WTC11 (cell line): ENCODE data around the gene HDAC3. TPM values are rescaled to one million over a fixed set of nuclear protein-coding genes. Genes with fewer than 3 reads are reported as not detected.
A peak's percentile ranks its signal among the peaks of the same experiment; 100 is the strongest.

Experiments used
- ATAC-seq: fragments of 200-7000 bp; cut with Tn5 transposase; 2 replicates; pipeline ENCODE4 v1.10.0; 2021; ENCODE audit warnings: mild to moderate bottlenecking, moderate library complexity
- CTCF ChIA-PET: fragments of 300-600 bp; sonication (Branson Sonifier 250); formaldehyde crosslinking; loops from one replicate; lab custom pipeline; 2021; ENCODE audit warnings: antibody characterized with exemption; lab: Charles Lee
- POLR2A ChIA-PET: fragments of 350-600 bp; sonication (Branson Sonifier 250); formaldehyde crosslinking; loops from one replicate; lab custom pipeline; 2021; ENCODE audit warnings: antibody characterized with exemption; lab: Charles Lee
- DNase-seq: peaks from one replicate; pipeline ENCODE4 v3.0.0; 2021; ENCODE audit warnings: low spot score
- H3K27ac Mint-ChIP-seq: 2 replicates; pipeline ENCODE4 v1.8.0; 2021; ENCODE audit warnings: mixed read lengths
- H3K27me3 Mint-ChIP-seq: 2 replicates; pipeline ENCODE4 v1.8.0; 2021; ENCODE audit warnings: low read depth, mild to moderate bottlenecking, moderate library complexity, mixed read lengths
- H3K36me3 Mint-ChIP-seq: 2 replicates; pipeline ENCODE4 v1.8.0; 2021; ENCODE audit warnings: mixed read lengths
- H3K4me1 Mint-ChIP-seq: 2 replicates; pipeline ENCODE4 v1.8.0; 2022; ENCODE audit warnings: mixed read lengths
- H3K4me3 Mint-ChIP-seq: 2 replicates; pipeline ENCODE4 v1.8.0; 2021; ENCODE audit warnings: mild to moderate bottlenecking, moderate library complexity, mixed read lengths
- H3K9me3 Mint-ChIP-seq: 2 replicates; pipeline ENCODE4 v1.8.0; 2021; ENCODE audit warnings: mixed read lengths
- AR ChIP-seq: fragments of 250-450 bp; sonication (Bioruptor Pico); IDR thresholded peaks from 2 replicates; pipeline ENCODE4 v1.9.0; 2021; ENCODE audit warnings: mild to moderate bottlenecking
- CTCF ChIP-seq: fragments of 200-600 bp; IDR thresholded peaks from 2 replicates; pipeline ENCODE4 v1.8.0; 2022; ENCODE audit warnings: antibody characterized with exemption
- E2F1 ChIP-seq: sonication (generic); formaldehyde crosslinking; IDR thresholded peaks from 2 replicates; pipeline ENCODE4 v1.8.0; 2022; ENCODE audit warnings: mild to moderate bottlenecking, missing genetic modification reagents
- FOXP1 ChIP-seq: sonication (generic); formaldehyde crosslinking; IDR thresholded peaks from 2 replicates; pipeline ENCODE4 v1.8.0; 2022; ENCODE audit warnings: missing genetic modification reagents, mild to moderate bottlenecking, moderate library complexity, borderline replicate concordance
- FOXP4 ChIP-seq: sonication (generic); formaldehyde crosslinking; IDR thresholded peaks from 2 replicates; pipeline ENCODE4 v1.8.0; 2022; ENCODE audit warnings: mild to moderate bottlenecking, missing genetic modification reagents
- GTF2I ChIP-seq: fragments of 250-450 bp; sonication (Bioruptor Pico); conservative IDR thresholded peaks from 2 replicates; pipeline ENCODE4 v1.4.0; 2021; ENCODE audit warnings: mild to moderate bottlenecking
- JUN ChIP-seq: sonication (generic); formaldehyde crosslinking; IDR thresholded peaks from 2 replicates; pipeline ENCODE4 v1.8.0; 2023; ENCODE audit warnings: mild to moderate bottlenecking, missing genetic modification reagents
- MYBL2 ChIP-seq: sonication (generic); formaldehyde crosslinking; IDR thresholded peaks from 2 replicates; pipeline ENCODE4 v1.8.1; 2023; ENCODE audit warnings: mild to moderate bottlenecking, moderate library complexity, missing genetic modification reagents
- NFE2L1 ChIP-seq: sonication (generic); formaldehyde crosslinking; IDR thresholded peaks from 2 replicates; pipeline ENCODE4 v1.8.1; 2023; ENCODE audit warnings: missing genetic modification reagents
- OVOL2 ChIP-seq: fragments of 250-450 bp; sonication (Bioruptor Pico); IDR thresholded peaks from 2 replicates; pipeline ENCODE4 v1.9.0; 2021; ENCODE audit warnings: mild to moderate bottlenecking, borderline replicate concordance
- RORB ChIP-seq: fragments of 250-450 bp; sonication (Bioruptor Pico); IDR thresholded peaks from 2 replicates; pipeline ENCODE4 v1.9.0; 2021; ENCODE audit warnings: mild to moderate bottlenecking
- ZNF121 ChIP-seq: sonication (generic); formaldehyde crosslinking; IDR thresholded peaks from 2 replicates; pipeline ENCODE4 v1.8.0; 2023; ENCODE audit warnings: missing genetic modification reagents
- ZNF138 ChIP-seq: sonication (generic); formaldehyde crosslinking; conservative IDR thresholded peaks from 2 replicates; pipeline ENCODE4 v1.8.1; 2022; ENCODE audit warnings: mild to moderate bottlenecking, moderate library complexity, missing genetic modification reagents
- ZNF396 ChIP-seq: fragments of 250-450 bp; sonication (Bioruptor Pico); IDR thresholded peaks from 2 replicates; pipeline ENCODE4 v1.8.0; 2021; ENCODE audit warnings: mild to moderate bottlenecking, moderate library complexity, borderline replicate concordance
- total RNA-seq: library from RNA; stranded (reverse); gene quantifications from 3 replicates; pipeline ENCODE4 v1.2.3, GENCODE V29; 2021
- TF ChIP-seq, protein P1 (sequence below): fragments of 250-450 bp; sonication (Bioruptor Pico); IDR thresholded peaks from 2 replicates; pipeline ENCODE4 v1.8.0; 2021; ENCODE audit warnings: mild to moderate bottlenecking
- TF ChIP-seq, protein P2 (sequence below): sonication (generic); formaldehyde crosslinking; IDR thresholded peaks from 2 replicates; pipeline ENCODE4 v1.8.1; 2022; ENCODE audit warnings: low read depth, mild to moderate bottlenecking, moderate library complexity, missing genetic modification reagents, borderline replicate concordance
- TF ChIP-seq, protein P3 (sequence below): sonication (generic); formaldehyde crosslinking; IDR thresholded peaks from 2 replicates; pipeline ENCODE4 v1.8.1; 2023; ENCODE audit warnings: mild to moderate bottlenecking, moderate library complexity, missing genetic modification reagents

HDAC3 gene
- total RNA-seq, 1 experiment from 2014 or later = 96.2 TPM

- Mint-ChIP-seq H3K9me3 (no peaks in the 10 kb centered on the region), H3K4me1 (peaks cover 51% of the 10 kb centered on the region), H3K36me3 (peaks cover 5% of the 10 kb centered on the region), H3K27ac (no peak overlapping the region), H3K27me3 (no peaks in the 10 kb centered on the region; the same call in 1 of the 2 replicates)
- no peak for TF ChIP-seq FOXP1 (CRISPR knock-in tag)
- TF ChIP-seq ZNF138 = no peak
- no peak for TF ChIP-seq GTF2I (CRISPR knock-in tag)
- TF ChIP-seq E2F1 (CRISPR knock-in tag) = no peak
- no peak for TF ChIP-seq OVOL2 (CRISPR knock-in tag)
- no peak for TF ChIP-seq FOXP4
- TF ChIP-seq, protein P1, sequence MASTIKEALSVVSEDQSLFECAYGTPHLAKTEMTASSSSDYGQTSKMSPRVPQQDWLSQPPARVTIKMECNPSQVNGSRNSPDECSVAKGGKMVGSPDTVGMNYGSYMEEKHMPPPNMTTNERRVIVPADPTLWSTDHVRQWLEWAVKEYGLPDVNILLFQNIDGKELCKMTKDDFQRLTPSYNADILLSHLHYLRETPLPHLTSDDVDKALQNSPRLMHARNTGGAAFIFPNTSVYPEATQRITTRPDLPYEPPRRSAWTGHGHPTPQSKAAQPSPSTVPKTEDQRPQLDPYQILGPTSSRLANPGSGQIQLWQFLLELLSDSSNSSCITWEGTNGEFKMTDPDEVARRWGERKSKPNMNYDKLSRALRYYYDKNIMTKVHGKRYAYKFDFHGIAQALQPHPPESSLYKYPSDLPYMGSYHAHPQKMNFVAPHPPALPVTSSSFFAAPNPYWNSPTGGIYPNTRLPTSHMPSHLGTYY (CRISPR knock-in tag) = no peak
- no peak for TF ChIP-seq RORB (CRISPR knock-in tag)
- TF ChIP-seq, protein P2, sequence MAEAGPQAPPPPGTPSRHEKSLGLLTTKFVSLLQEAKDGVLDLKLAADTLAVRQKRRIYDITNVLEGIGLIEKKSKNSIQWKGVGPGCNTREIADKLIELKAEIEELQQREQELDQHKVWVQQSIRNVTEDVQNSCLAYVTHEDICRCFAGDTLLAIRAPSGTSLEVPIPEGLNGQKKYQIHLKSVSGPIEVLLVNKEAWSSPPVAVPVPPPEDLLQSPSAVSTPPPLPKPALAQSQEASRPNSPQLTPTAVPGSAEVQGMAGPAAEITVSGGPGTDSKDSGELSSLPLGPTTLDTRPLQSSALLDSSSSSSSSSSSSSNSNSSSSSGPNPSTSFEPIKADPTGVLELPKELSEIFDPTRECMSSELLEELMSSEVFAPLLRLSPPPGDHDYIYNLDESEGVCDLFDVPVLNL = no peak
- no peak for TF ChIP-seq ZNF121
- no peak for TF ChIP-seq NFE2L1 (CRISPR knock-in tag)
- TF ChIP-seq, protein P3, sequence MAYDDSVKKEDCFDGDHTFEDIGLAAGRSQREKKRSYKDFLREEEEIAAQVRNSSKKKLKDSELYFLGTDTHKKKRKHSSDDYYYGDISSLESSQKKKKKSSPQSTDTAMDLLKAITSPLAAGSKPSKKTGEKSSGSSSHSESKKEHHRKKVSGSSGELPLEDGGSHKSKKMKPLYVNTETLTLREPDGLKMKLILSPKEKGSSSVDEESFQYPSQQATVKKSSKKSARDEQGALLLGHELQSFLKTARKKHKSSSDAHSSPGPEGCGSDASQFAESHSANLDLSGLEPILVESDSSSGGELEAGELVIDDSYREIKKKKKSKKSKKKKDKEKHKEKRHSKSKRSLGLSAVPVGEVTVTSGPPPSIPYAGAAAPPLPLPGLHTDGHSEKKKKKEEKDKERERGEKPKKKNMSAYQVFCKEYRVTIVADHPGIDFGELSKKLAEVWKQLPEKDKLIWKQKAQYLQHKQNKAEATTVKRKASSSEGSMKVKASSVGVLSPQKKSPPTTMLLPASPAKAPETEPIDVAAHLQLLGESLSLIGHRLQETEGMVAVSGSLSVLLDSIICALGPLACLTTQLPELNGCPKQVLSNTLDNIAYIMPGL (CRISPR knock-in tag) = no peak
- no peak for TF ChIP-seq AR
- TF ChIP-seq JUN (CRISPR knock-in tag) = no peak
- no peak for TF ChIP-seq ZNF396 (CRISPR knock-in tag)
- no peak for TF ChIP-seq MYBL2 (CRISPR knock-in tag)
- TF ChIP-seq, all 79 proteins: peak for 0
- CTCF ChIA-PET = interaction anchor here (0.9 to 2.3 kb wide), 2 partner anchors 21 to 23 kb away, joined by 3 to 21 read pairs; partner anchors contain the start of genes HDAC3 and RELL2
- H3K4me3 Mint-ChIP-seq = no peak overlapping the region
- DNase-seq = no peak
- POLR2A ChIA-PET = no interaction called here
- ATAC-seq = no peak
Measured at GRCh38 chr5:141613344-141613743, 23.3 kb downstream of the HDAC3 start.

GRCh38 chr5:141611289-141611688 is 25.4 kb downstream of the HDAC3 start:
- peaks cover 35% of the 10 kb centered on the region for H3K4me1 Mint-ChIP-seq
- peaks cover 5% of the 10 kb centered on the region for H3K36me3 Mint-ChIP-seq
- no peak overlapping the region for H3K4me3 Mint-ChIP-seq
- CTCF ChIA-PET = interaction anchor here (1.0 to 1.8 kb wide), 2 partner anchors 19 to 44 kb away, joined by 4 read pairs; no protein-coding TSS in a partner anchor
- H3K27me3 Mint-ChIP-seq = no peaks in the 10 kb centered on the region
- TF ChIP-seq CTCF = no peak
- no peaks in the 10 kb centered on the region for H3K9me3 Mint-ChIP-seq
- peak overlapping the region; percentile 1 for H3K27ac Mint-ChIP-seq
- no peak for DNase-seq
- ATAC-seq = peak; percentile 65
- POLR2A ChIA-PET = no interaction called here
